HCT116 (cell line): ENCODE measurements around the gene SLC6A17. TPM values are rescaled to one million over a fixed set of nuclear protein-coding genes. Genes with fewer than 3 reads are reported as not detected.

Experiments
- ATAC-seq: fragments of 200-7000 bp; cut with Tn5 transposase; 2 replicates; pipeline ENCODE4 v1.9.1; 2020; ENCODE audit warnings: mild to moderate bottlenecking, moderate library complexity
- BruUV-seq: library from RNA; stranded (reverse); fragments of 400-500 nt; replicated peaks from 2 replicates; lab custom pipeline; 2021; lab: Mats Ljungman, UMichigan
- CTCF ChIA-PET: fragments of 300-600 bp; sonication (Branson Sonifier 250); formaldehyde crosslinking; loops from one replicate; lab custom pipeline; 2021; ENCODE audit warnings: antibody characterized with exemption; lab: Charles Lee
- POLR2A ChIA-PET: fragments of 300-600, 350-600 bp; sonication (Branson Sonifier 250); formaldehyde crosslinking; loops from one replicate; lab custom pipeline; 2021; ENCODE audit warnings: antibody characterized with exemption; lab: Charles Lee
- RAD21 ChIA-PET, 2 experiments: fragments of 300-600 bp; sonication (Branson Sonifier 250); formaldehyde crosslinking; loops; one replicate each; lab custom pipeline; 2023; ENCODE audit warnings: low total read pairs in 2 of 2; ENCODE audit not compliant: uncharacterized antibody in 2 of 2, unreplicated experiment in 2 of 2, low non-redundant PET in 1 of 2; lab: Charles Lee
- DNase-seq: peaks from one replicate; pipeline ENCODE4 v3.0.0-alpha.2; 2010; ENCODE audit warnings: low read depth, low spot score
- H2AFZ ChIP-seq: fragments of 200-600 bp; shearing (Covaris generic), sonication (generic); 2 replicates; pipeline ENCODE4 v1.6.1; 2017; ENCODE audit warnings: low read depth, mixed run types, mixed read lengths, antibody characterized with exemption, low read length; ENCODE audit not compliant: poor library complexity, severe bottlenecking
- H3K27ac ChIP-seq: 2 replicates; pipeline ENCODE4 v1.5.1; 2012; ENCODE audit warnings: low read depth, low read length
- H3K27me3 ChIP-seq: fragments of 200-600 bp; sonication (generic); 2 replicates; pipeline ENCODE4 v1.6.1; 2016; ENCODE audit warnings: mixed run types, low read length, mixed read lengths; ENCODE audit not compliant: insufficient read depth
- H3K36me3 ChIP-seq, 2 experiments: fragments of 200-500 bp in 1 of 2; fragments of 200-600 bp in 1 of 2; sonication (Bioruptor generic) in 1 of 2; sonication (generic) in 1 of 2; 2 replicates each; pipeline versions ENCODE4 v1.5.1 to v1.6.1; 2014 to 2016; ENCODE audit warnings: low read length in 2 of 2, inconsistent platforms in 1 of 2, mixed read lengths in 1 of 2, mixed run types in 1 of 2; ENCODE audit not compliant: insufficient read depth in 2 of 2, control insufficient read depth in 1 of 2
- H3K4me1 ChIP-seq, 2 experiments: fragments of 200-600 bp in 1 of 2; sonication (generic) in 1 of 2; 2 replicates each; pipeline versions ENCODE4 v1.5.1 to v1.6.1; 2012 to 2017; ENCODE audit warnings: low read length in 2 of 2, inconsistent platforms in 1 of 2, mild to moderate bottlenecking in 1 of 2, mixed read lengths in 1 of 2, mixed run types in 1 of 2, moderate library complexity in 1 of 2; ENCODE audit not compliant: insufficient read depth in 2 of 2, control insufficient read depth in 1 of 2
- H3K4me2 ChIP-seq: fragments of 200-600 bp; sonication (generic); 2 replicates; pipeline ENCODE4 v1.6.1; 2017; ENCODE audit warnings: mixed run types, low read length, mixed read lengths
- H3K4me3 ChIP-seq, 2 experiments: fragments of 200-600 bp in 1 of 2; sonication (generic) in 1 of 2; replicated peaks in 1 of 2; 2 replicates each; pipeline ENCODE4 v1.5.1; 2011 to 2016; ENCODE audit warnings: low read length in 2 of 2, control low read depth in 1 of 2, low read depth in 1 of 2, mild to moderate bottlenecking in 1 of 2, mixed read lengths in 1 of 2, mixed run types in 1 of 2
- H3K79me2 ChIP-seq: fragments of 200-600 bp; sonication (generic); 2 replicates; pipeline ENCODE4 v1.6.1; 2017; ENCODE audit warnings: mild to moderate bottlenecking, mixed run types, low read length, moderate library complexity, mixed read lengths; ENCODE audit not compliant: insufficient read depth
- H3K9ac ChIP-seq: fragments of 200-600 bp; sonication (generic); 2 replicates; pipeline ENCODE4 v1.6.1; 2016; ENCODE audit warnings: low read length, mixed read lengths
- H3K9me2 ChIP-seq: fragments of 200-600 bp; sonication (generic), shearing (Covaris generic); 2 replicates; pipeline ENCODE4 v1.6.1; 2017; ENCODE audit warnings: mixed run types, mild to moderate bottlenecking, moderate library complexity; ENCODE audit not compliant: insufficient read depth
- H3K9me3 ChIP-seq, 2 experiments: fragments of 200-500 bp in 1 of 2; fragments of 200-600 bp in 1 of 2; sonication (Bioruptor generic) in 1 of 2; sonication (generic) in 1 of 2; 2 replicates each; pipeline ENCODE4 v1.6.1; 2014 to 2017; ENCODE audit warnings: low read length in 2 of 2, mixed read lengths in 2 of 2, inconsistent platforms in 1 of 2, low read depth in 1 of 2, mild to moderate bottlenecking in 1 of 2, mixed run types in 1 of 2, moderate library complexity in 1 of 2; ENCODE audit not compliant: control insufficient read depth in 1 of 2, insufficient read depth in 1 of 2
- H4K20me1 ChIP-seq: fragments of 200-600 bp; sonication (generic), shearing (Covaris generic); 2 replicates; pipeline ENCODE4 v1.6.1; 2017; ENCODE audit warnings: mixed run types, mild to moderate bottlenecking, moderate library complexity; ENCODE audit not compliant: insufficient read depth
- CEBPB ChIP-seq: IDR thresholded peaks from 2 replicates; pipeline ENCODE4 v1.6.1; 2012; ENCODE audit warnings: low read depth
- EGR1 ChIP-seq: IDR thresholded peaks from 2 replicates; pipeline ENCODE4 v1.6.1; 2012; ENCODE audit warnings: low read depth
- EZH2 ChIP-seq: fragments of 200-600 bp; sonication (generic); IDR thresholded peaks from 2 replicates; pipeline ENCODE4 v1.6.1; 2017; ENCODE audit warnings: antibody characterized with exemption, mixed run types
- EZH2phosphoT487 ChIP-seq: fragments of 200-600 bp; IDR thresholded peaks from 2 replicates; pipeline ENCODE4 v1.6.1; 2018; ENCODE audit warnings: antibody characterized with exemption, borderline replicate concordance
- FOSL1 ChIP-seq: IDR thresholded peaks from 2 replicates; pipeline ENCODE4 v1.6.1; 2012; ENCODE audit warnings: low read depth
- POLR2A ChIP-seq: IDR thresholded peaks from 2 replicates; pipeline ENCODE4 v1.7.0; 2011; ENCODE audit warnings: borderline replicate concordance; ENCODE audit not compliant: insufficient read depth, insufficient read length; ENCODE audit errors: extremely low read depth
- RAD21 ChIP-seq: IDR thresholded peaks from 2 replicates; pipeline ENCODE4 v1.6.1; 2012; ENCODE audit warnings: low read depth, mild to moderate bottlenecking
- SP1 ChIP-seq: IDR thresholded peaks from 2 replicates; pipeline ENCODE4 v1.6.1; 2012; ENCODE audit warnings: low read depth
- TCF7L2 ChIP-seq: IDR thresholded peaks from 2 replicates; pipeline ENCODE4 v1.7.0; 2011; ENCODE audit warnings: borderline replicate concordance, inconsistent platforms; ENCODE audit not compliant: insufficient read depth, insufficient read length; ENCODE audit errors: extremely low read depth
- YY1 ChIP-seq: IDR thresholded peaks from 2 replicates; pipeline ENCODE4 v1.6.1; 2011; ENCODE audit warnings: low read length, low read depth, moderate library complexity, mild to moderate bottlenecking; ENCODE audit not compliant: insufficient replicate concordance; ENCODE audit errors: extremely low read depth
- ZFX ChIP-seq: fragments of 450-650 bp; IDR thresholded peaks from 2 replicates; pipeline ENCODE4 v1.6.1; 2017
- ZNF274 ChIP-seq: fragments of 200-500 bp; sonication (Bioruptor generic); IDR thresholded peaks from 2 replicates; pipeline ENCODE4 v1.6.1; 2014; ENCODE audit warnings: mild to moderate bottlenecking, low read depth, low read length, inconsistent platforms
- intact Hi-C: fragments of 100-400 bp; cut with micrococcal nuclease; formaldehyde crosslinking; loops from 2 replicates; pipeline ENCODE4 v1.10.0; 2022
- total RNA-seq: library from RNA; stranded (reverse); gene quantifications from one replicate; pipeline ENCODE4 v1.2.1, GENCODE V29; 2021; ENCODE audit not compliant: unreplicated experiment
- TF ChIP-seq, protein P1 (sequence below): IDR thresholded peaks from 2 replicates; pipeline ENCODE4 v1.6.1; 2012; ENCODE audit warnings: low read depth

SLC6A17 gene
- total RNA-seq, 1 experiment from 2014 or later: 10.5 TPM

DNA sequence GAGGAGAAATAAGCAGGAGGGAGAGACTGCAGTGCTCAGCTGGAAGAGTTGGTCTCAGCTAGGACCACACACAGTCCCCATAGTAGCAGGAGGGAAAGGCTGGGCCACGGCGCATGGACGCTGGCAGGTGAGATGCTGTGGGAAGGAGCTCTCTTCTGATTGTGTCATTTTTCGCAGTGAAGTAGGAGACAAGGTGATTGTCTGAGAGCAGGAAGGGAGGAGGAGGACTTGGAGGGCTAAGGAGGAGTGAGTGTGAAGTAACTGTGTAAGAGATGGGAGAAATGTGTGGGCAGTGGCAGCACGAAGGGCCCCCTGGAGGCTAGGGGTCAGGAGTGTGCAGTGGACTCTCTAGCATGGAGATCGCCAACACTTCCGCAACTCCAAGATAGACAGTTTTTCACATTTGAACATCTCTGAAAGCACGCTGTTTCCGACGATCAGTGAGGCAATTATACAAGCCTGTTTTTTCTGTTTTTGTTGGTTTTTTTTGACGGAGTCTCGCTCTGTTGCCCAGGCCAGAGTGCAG lies 33.4 kb downstream of the SLC6A17 start:
- Histone ChIP-seq H3K9ac (no peak overlapping the region), H3K4me2 (no peak overlapping the region), H3K9me3 (no peaks in the 10 kb centered on the region), H3K36me3 (no peaks in the 10 kb centered on the region), H3K9me2 (no peaks in the 10 kb centered on the region), H4K20me1 (no peaks in the 10 kb centered on the region), H2AFZ (no peak overlapping the region), H3K4me1 (no peaks in the 10 kb centered on the region), H3K4me3 (no peak overlapping the region), H3K79me2 (no peaks in the 10 kb centered on the region), H3K27ac (no peak overlapping the region), H3K27me3 (no peaks in the 10 kb centered on the region)
- no TSS peak for BruUV-seq
- ChIA-PET RAD21 (no interaction called here), POLR2A (no interaction called here), CTCF (no interaction called here)
- intact Hi-C loops: no loop called here
- DNase-seq: no peak
- no peak for TF ChIP-seq SP1
- TF ChIP-seq POLR2A: no peak
- TF ChIP-seq EZH2: no peak
- no peak for TF ChIP-seq EGR1
- TF ChIP-seq TCF7L2: no peak
- TF ChIP-seq YY1: no peak
- TF ChIP-seq CEBPB: no peak
- no peak for TF ChIP-seq ZFX
- no peak for TF ChIP-seq FOSL1
- no peak for ATAC-seq

DNA sequence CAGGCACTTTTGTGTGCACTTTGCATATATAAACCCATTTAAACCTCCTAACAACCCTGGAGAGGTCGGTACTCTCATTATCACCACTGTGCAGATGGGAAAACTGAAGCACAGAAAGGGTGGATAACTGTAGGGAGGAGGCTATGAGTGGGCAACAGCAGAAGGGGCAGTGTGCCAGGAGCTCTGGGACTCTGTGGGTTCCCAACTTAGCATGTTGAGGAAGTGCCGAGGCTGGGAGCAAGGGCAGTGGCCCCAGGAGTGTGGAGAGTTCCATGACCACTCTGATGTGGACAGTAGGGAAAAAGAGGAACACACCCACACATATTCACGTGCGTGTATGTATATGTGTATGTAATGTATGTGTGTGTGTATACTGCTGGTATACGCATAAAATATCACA lies 34.2 kb downstream of the SLC6A17 start:
- no peak overlapping the region for H3K4me2 ChIP-seq
- H3K27ac ChIP-seq: no peak overlapping the region
- H3K4me1 ChIP-seq: no peaks in the 10 kb centered on the region
- RAD21 ChIA-PET: no interaction called here
- intact Hi-C loops: no loop called here
- POLR2A ChIA-PET: no interaction called here
- no peak overlapping the region for H2AFZ ChIP-seq
- ATAC-seq: no peak
- CTCF ChIA-PET: no interaction called here
- no peaks in the 10 kb centered on the region for H3K79me2 ChIP-seq
- TF ChIP-seq EZH2 (no peak), FOSL1 (no peak), ZNF274 (no peak), EZH2phosphoT487 (no peak), TCF7L2 (no peak), RAD21 (no peak)
- TF ChIP-seq, protein P1, sequence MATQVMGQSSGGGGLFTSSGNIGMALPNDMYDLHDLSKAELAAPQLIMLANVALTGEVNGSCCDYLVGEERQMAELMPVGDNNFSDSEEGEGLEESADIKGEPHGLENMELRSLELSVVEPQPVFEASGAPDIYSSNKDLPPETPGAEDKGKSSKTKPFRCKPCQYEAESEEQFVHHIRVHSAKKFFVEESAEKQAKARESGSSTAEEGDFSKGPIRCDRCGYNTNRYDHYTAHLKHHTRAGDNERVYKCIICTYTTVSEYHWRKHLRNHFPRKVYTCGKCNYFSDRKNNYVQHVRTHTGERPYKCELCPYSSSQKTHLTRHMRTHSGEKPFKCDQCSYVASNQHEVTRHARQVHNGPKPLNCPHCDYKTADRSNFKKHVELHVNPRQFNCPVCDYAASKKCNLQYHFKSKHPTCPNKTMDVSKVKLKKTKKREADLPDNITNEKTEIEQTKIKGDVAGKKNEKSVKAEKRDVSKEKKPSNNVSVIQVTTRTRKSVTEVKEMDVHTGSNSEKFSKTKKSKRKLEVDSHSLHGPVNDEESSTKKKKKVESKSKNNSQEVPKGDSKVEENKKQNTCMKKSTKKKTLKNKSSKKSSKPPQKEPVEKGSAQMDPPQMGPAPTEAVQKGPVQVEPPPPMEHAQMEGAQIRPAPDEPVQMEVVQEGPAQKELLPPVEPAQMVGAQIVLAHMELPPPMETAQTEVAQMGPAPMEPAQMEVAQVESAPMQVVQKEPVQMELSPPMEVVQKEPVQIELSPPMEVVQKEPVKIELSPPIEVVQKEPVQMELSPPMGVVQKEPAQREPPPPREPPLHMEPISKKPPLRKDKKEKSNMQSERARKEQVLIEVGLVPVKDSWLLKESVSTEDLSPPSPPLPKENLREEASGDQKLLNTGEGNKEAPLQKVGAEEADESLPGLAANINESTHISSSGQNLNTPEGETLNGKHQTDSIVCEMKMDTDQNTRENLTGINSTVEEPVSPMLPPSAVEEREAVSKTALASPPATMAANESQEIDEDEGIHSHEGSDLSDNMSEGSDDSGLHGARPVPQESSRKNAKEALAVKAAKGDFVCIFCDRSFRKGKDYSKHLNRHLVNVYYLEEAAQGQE: no peak
- no peak overlapping the region for H3K9ac ChIP-seq
- no peaks in the 10 kb centered on the region for H3K27me3 ChIP-seq
- no peaks in the 10 kb centered on the region for H3K9me2 ChIP-seq
- BruUV-seq: no TSS peak
- no peaks in the 10 kb centered on the region for H3K9me3 ChIP-seq
- no peaks in the 10 kb centered on the region for H4K20me1 ChIP-seq
- DNase-seq: no peak
- no peak overlapping the region for H3K4me3 ChIP-seq
- no peaks in the 10 kb centered on the region for H3K36me3 ChIP-seq
